GM12891 (cell line): ENCODE data around the gene HOPX.
"Not testable (repeated sequence)": the region's sequence is repeated elsewhere in the genome, so short reads cannot be mapped to it uniquely, and the experiment has no call there.

Source experiments
- DNase-seq: peaks from one replicate; pipeline ENCODE4 v3.0.0; 2011; ENCODE audit warnings: low spot score; ENCODE audit not compliant: insufficient read length
- FAIRE-seq: peaks from 2 replicates; lab custom pipeline; 2011; peaks lifted over from hg19 to GRCh38; lab: Jason Lieb, UNC
- PAX5 ChIP-seq: IDR thresholded peaks from 2 replicates; pipeline ENCODE4 v1.6.1; 2011; ENCODE audit warnings: low read length, moderate library complexity, mild to moderate bottlenecking; ENCODE audit not compliant: insufficient read depth, severe bottlenecking
- POLR2A ChIP-seq: IDR thresholded peaks from 2 replicates; pipeline ENCODE4 v1.6.1; 2011; ENCODE audit warnings: low read depth, low read length, control low read depth
- POLR2AphosphoS5 ChIP-seq: IDR thresholded peaks from 2 replicates; pipeline ENCODE4 v1.6.1; 2011; ENCODE audit warnings: low read depth, low read length, control low read depth
- POU2F2 ChIP-seq: IDR thresholded peaks from 2 replicates; pipeline ENCODE4 v1.6.1; 2011; ENCODE audit warnings: low read depth, mild to moderate bottlenecking, control low read depth, low read length, moderate library complexity
- SPI1 ChIP-seq: IDR thresholded peaks from 2 replicates; pipeline ENCODE4 v1.6.1; 2011; ENCODE audit warnings: low read depth, low read length, control low read depth
- TAF1 ChIP-seq: IDR thresholded peaks from 2 replicates; pipeline ENCODE4 v1.6.1; 2011; ENCODE audit warnings: low read depth, low read length, control low read depth

The HOPX gene

GRCh38 chr4:56649445-56650261 is 31.4 kb downstream of the HOPX start:
- FAIRE-seq (no peak), DNase-seq (no peak)
- no peak for TF ChIP-seq POU2F2
- TF ChIP-seq TAF1, result no peak
- no peak for TF ChIP-seq PAX5
- no peak for TF ChIP-seq POLR2AphosphoS5
- TF ChIP-seq SPI1, result no peak
- TF ChIP-seq POLR2A, result no peak

- FAIRE-seq, result no peak
- no peak for DNase-seq
- TF ChIP-seq POLR2AphosphoS5 (no peak), POU2F2 (no peak), PAX5 (no peak), SPI1 (no peak), POLR2A (no peak), TAF1 (no peak)
Observed at GRCh38 chr4:56648824-56649151, 32.3 kb downstream of the HOPX start.

- DNase-seq, result no peak
- TF ChIP-seq SPI1 (no peak), TAF1 (no peak), POU2F2 (no peak)
- no peak for FAIRE-seq
Observed at GRCh38 chr4:56648021-56648823, 32.9 kb downstream of the HOPX start.

GRCh38 chr4:56646341-56646740 is 34.8 kb downstream of the HOPX start:
- FAIRE-seq (no peak), DNase-seq (no peak)
- TF ChIP-seq PAX5, result no peak

- no peak for TF ChIP-seq PAX5
- no peak for TF ChIP-seq SPI1
- TF ChIP-seq POU2F2, result no peak
- no peak for TF ChIP-seq POLR2A
- TF ChIP-seq TAF1, result no peak
- no peak for TF ChIP-seq POLR2AphosphoS5
- no peak for FAIRE-seq
- DNase-seq, result no peak
Observed at GRCh38 chr4:56643596-56643995, 37.5 kb downstream of the HOPX start.

- no peak for DNase-seq
- no peak for TF ChIP-seq POLR2A
- TF ChIP-seq SPI1, result no peak
- TF ChIP-seq PAX5, result no peak
- no peak for TF ChIP-seq POU2F2
- TF ChIP-seq TAF1, result no peak
- no peak for TF ChIP-seq POLR2AphosphoS5
- no peak for FAIRE-seq
Observed at GRCh38 chr4:56641494-56642051, 39.5 kb downstream of the HOPX start.

- no peak for TF ChIP-seq POU2F2
- TF ChIP-seq POLR2AphosphoS5, result no peak
- TF ChIP-seq SPI1, result no peak
- TF ChIP-seq PAX5, result no peak
- no peak for TF ChIP-seq POLR2A
- no peak for TF ChIP-seq TAF1
- DNase-seq, result no peak
- no peak for FAIRE-seq
Observed at GRCh38 chr4:56640621-56641493, 40.2 kb downstream of the HOPX start.

GRCh38 chr4:56637791-56638190 is 43.3 kb downstream of the HOPX start:
- DNase-seq (no peak), FAIRE-seq (no peak)
- no peak for TF ChIP-seq POLR2AphosphoS5
- TF ChIP-seq POU2F2, result no peak
- TF ChIP-seq TAF1, result no peak
- TF ChIP-seq PAX5, result no peak
- no peak for TF ChIP-seq POLR2A
- TF ChIP-seq SPI1, result no peak

- no peak for FAIRE-seq
- TF ChIP-seq PAX5, result no peak
- DNase-seq, result no peak
Observed at GRCh38 chr4:56637154-56637553, 43.9 kb downstream of the HOPX start.

- not testable (repeated sequence) for FAIRE-seq, DNase-seq
Observed at GRCh38 chr4:56634954-56635353, 46.1 kb downstream of the HOPX start.
